GM19438 (cell line): ENCODE measurements around the gene TRIM56.
"Not testable (repeated sequence)": the region's sequence is repeated elsewhere in the genome, so short reads cannot be mapped to it uniquely, and the experiment has no call there.

Experiments
- ATAC-seq: cut with Tn5 transposase; IDR thresholded peaks from one replicate; pipeline ENCODE4 v1.9.1; 2021; ENCODE audit warnings: low read depth; ENCODE audit not compliant: unreplicated experiment

The TRIM56 gene

DNA sequence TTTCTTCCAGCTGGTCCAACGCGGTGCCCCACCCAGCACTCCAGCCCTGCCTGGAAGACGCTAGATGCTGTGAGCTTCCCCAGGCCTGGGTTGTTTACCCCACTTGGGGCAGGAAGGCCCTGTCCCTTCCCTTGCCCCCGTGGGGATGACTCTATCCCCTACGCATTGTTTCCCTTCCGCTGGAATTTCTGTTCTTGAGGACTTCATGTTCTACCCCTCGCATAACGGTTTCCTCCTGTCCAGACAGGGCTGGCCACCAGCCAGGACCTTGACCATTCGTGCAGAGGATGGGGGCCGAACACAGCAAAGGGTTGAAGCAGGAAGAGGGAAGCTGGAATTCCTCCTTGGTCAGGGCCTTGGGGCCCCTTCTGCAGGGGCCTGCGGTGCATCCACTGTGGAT is 27.0 kb downstream of the TRIM56 start:
- ATAC-seq, result no peak

GRCh38 chr7:101113140-101113539 is 27.9 kb downstream of the TRIM56 start:
- not testable (repeated sequence) for ATAC-seq

DNA sequence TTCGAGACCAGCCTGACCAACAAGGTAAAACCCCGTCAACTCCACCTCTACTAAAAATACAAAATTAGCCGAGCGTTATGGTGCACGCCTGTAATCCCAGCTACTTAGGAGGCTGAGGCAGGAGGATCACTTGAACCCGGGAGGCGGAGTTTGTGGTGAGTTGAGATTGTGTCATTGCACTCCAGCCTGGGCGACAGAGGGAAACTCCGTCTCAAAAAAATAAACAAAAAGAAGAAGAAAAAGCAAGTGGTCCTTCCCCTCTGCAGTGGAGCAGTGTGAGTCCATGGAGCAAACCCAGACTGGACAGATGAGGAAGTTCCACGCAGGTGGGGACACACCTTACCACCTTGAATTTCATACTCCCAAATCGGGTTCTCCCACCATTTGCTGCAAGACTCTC is 28.6 kb downstream of the TRIM56 start:
- ATAC-seq, result no peak

- no peak for ATAC-seq
These were observed 29.2 kb downstream of the TRIM56 start for GRCh38 chr7:101114492-101114891.

- ATAC-seq, result no peak
These were observed 29.9 kb downstream of the TRIM56 start for GRCh38 chr7:101115215-101115614.

- no peak for ATAC-seq
These were observed 31.6 kb downstream of the TRIM56 start for GRCh38 chr7:101116898-101117297.

DNA sequence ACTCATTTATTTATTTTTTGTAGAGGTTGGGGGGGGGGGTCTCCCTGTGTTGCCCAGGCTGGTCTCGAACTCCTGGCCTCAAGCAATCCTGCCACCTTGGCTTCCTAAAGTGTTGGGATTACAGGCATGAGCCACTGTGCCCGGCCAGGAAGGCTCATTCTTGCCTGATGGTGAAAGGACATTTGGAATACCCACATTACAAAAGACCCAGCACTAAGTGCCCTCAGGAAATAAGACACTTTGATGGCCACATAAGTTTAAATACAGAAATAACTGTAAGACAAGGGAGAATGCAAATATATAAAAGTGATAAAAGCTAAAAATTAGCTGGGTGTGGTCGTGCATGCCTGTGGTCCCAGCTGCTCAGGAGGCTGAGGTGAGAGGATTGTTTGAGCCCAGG is 33.6 kb downstream of the TRIM56 start:
- ATAC-seq, result no peak

DNA sequence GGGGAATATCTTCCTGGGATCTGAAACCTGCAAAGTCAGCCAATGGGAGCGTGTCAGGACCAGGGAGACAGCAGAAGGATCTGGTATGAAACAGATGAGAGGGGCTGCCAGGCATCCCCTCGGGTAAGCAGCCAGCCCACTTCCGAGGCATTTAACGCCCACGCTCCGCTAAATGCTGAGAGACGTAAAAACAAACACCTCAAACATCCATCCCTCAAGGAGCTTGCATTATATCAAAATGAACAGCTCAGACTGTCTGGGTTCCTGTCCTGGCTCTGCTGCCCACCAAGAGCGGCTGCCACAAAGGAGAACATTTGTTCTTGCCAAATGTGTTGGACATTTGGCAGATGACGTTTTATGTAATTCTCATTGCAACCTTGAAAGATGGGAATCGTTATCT is 34.6 kb downstream of the TRIM56 start:
- no peak for ATAC-seq

DNA sequence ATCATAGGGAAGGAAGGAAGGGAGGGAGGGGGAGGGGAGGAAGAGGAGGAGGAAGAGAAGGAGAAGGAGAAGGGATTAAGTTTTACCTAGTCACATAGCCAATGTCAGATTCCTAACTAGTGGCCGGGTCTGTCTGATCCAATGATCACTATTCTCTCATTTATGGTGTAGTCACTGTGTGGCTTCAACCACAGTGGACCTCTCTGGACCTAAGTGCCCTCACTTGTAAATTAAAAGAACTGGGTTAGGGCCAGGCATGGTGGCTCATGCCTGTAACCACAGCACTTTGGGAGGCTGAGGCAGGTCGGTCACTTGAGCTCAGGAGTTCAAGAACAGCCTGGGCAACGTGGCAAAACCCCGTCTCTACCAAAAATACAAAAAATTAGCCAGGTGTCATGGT is 35.0 kb downstream of the TRIM56 start:
- ATAC-seq, result no peak

GRCh38 chr7:101121631-101121990 is 36.3 kb downstream of the TRIM56 start:
- not testable (repeated sequence) for ATAC-seq

GRCh38 chr7:101121991-101122932 is 37.0 kb downstream of the TRIM56 start:
- no peak for ATAC-seq

GRCh38 chr7:101122933-101123702 is 37.8 kb downstream of the TRIM56 start:
- no peak for ATAC-seq

- no peak for ATAC-seq
These were observed 38.4 kb downstream of the TRIM56 start for GRCh38 chr7:101123703-101124068.

GRCh38 chr7:101124376-101125056 is 39.2 kb downstream of the TRIM56 start:
- ATAC-seq, result no peak

DNA sequence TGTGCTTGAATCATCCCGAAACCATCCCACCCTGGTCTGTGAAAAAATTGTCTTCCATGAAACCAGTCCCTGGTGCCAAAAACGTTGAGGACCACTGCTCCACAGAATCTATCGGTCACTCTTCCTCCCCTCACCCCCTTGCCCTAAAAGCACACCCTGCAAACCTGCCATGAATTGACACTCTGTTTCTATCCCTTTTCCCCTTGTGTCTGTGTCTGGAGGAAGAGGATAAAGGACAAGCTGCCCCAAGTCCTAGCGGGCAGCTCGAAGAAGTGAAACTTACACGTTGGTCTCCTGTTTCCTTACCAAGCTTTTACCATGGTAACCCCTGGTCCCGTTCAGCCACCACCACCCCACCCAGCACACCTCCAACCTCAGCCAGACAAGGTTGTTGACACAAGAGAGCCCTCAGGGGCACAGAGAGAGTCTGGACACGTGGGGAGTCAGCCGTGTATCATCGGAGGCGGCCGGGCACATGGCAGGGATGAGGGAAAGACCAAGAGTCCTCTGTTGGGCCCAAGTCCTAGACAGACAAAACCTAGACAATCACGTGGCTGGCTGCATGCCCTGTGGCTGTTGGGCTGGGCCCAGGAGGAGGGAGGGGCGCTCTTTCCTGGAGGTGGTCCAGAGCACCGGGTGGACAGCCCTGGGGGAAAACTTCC is 40.8 kb downstream of the TRIM56 start:
- ATAC-seq, result peak; percentile 58

GRCh38 chr7:101126651-101127459 is 41.6 kb downstream of the TRIM56 start, which contains the start of gene SERPINE1:
Gene SERPINE1, plus strand, starts transcription at chr7:101127104. Its CDS starts 1,290 bp downstream, at chr7:101128394.
- ATAC-seq, result no peak

GRCh38 chr7:101127460-101128039 is 42.3 kb downstream of the TRIM56 start:
- ATAC-seq, result no peak

DNA sequence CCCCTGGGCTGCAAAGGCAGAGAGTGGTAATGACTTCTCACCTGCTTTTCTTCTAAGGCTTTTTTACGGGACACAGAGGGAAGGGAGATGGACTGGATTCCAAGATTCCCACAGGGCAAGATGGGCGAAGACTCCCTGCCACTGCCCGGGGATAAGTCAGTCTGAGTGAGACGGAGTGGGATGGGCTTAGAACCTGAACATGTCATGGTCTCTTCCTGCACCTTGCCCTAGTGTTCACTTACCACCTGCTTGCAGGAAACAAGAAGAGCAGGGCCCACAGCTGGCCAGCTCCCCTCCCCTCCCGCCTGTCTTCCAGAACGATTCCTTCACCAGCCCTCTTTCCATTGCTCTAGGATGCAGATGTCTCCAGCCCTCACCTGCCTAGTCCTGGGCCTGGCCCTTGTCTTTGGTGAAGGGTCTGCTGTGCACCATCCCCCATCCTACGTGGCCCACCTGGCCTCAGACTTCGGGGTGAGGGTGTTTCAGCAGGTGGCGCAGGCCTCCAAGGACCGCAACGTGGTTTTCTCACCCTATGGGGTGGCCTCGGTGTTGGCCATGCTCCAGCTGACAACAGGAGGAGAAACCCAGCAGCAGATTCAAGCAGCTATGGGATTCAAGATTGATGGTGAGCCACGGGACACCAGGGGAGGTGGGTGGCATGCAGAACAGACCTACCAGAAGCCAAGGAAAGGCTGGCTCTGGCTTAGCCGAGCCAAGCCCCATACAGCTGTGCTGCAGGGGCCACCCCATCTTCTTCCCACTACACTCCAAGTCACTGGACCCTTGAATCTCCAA is 43.0 kb downstream of the TRIM56 start:
- ATAC-seq, result no peak
